GM18505 (cell line): ENCODE data around the gene SF3B4.
A peak's percentile ranks its signal among the peaks of the same experiment; 100 is the strongest.
"Not testable (repeated sequence)": the region's sequence is repeated elsewhere in the genome, so short reads cannot be mapped to it uniquely, and the experiment has no call there.

ENCODE experiments used
- ATAC-seq: cut with Tn5 transposase; IDR thresholded peaks from one replicate; pipeline ENCODE4 v1.9.1; 2021; ENCODE audit not compliant: unreplicated experiment
- POLR2A ChIP-seq: IDR thresholded peaks from 4 replicates; pipeline ENCODE4 v1.6.1; 2011; ENCODE audit warnings: borderline replicate concordance; ENCODE audit not compliant: insufficient read depth, insufficient read length; ENCODE audit errors: extremely low read depth

Gene SF3B4

GRCh38 chr1:149887196-149887455 is 40.5 kb downstream of the SF3B4 start:
- peak; percentile 73 for TF ChIP-seq POLR2A
- not testable (repeated sequence) for ATAC-seq

- TF ChIP-seq POLR2A = peak; percentile 96
- peak; percentile 53 for ATAC-seq
Observed at GRCh38 chr1:149886396-149887195, 41.0 kb downstream of the SF3B4 start.

GRCh38 chr1:149886121-149886395 is 41.5 kb downstream of the SF3B4 start:
- TF ChIP-seq POLR2A = peak; percentile 81
- ATAC-seq = not testable (repeated sequence)

- no peak for ATAC-seq
Observed at GRCh38 chr1:149885339-149886120, 42.1 kb downstream of the SF3B4 start.

GRCh38 chr1:149884433-149885338 is 42.9 kb downstream of the SF3B4 start:
- peak; percentile 31 for TF ChIP-seq POLR2A
- no peak for ATAC-seq

More at GRCh38 chr1:149885339-149886120, 42.1 kb downstream of the SF3B4 start:
- peak; percentile 86 for TF ChIP-seq POLR2A

- no peak for TF ChIP-seq POLR2A
- no peak for ATAC-seq
Observed at GRCh38 chr1:149883598-149884247, 43.9 kb downstream of the SF3B4 start.

- no peak for TF ChIP-seq POLR2A
- ATAC-seq = no peak
Observed at GRCh38 chr1:149881876-149882275, 45.7 kb downstream of the SF3B4 start.

- ATAC-seq = no peak
- no peak for TF ChIP-seq POLR2A
Observed at GRCh38 chr1:149879556-149879955, 48.0 kb downstream of the SF3B4 start.

GRCh38 chr1:149877211-149877946 is 50.2 kb downstream of the SF3B4 start:
- no peak for TF ChIP-seq POLR2A
- no peak for ATAC-seq
